ENCODE results near the gene GPR150.

The GPR150 gene

GRCh38 chr5:95620030-95620869 lies at the start of gene GPR150:
Gene GPR150, plus strand, starts transcription at chr5:95620087. Its CDS starts 189 bp downstream, at chr5:95620276.
- Histone ChIP-seq H3K36me3 (ENCODE audit: insufficient read depth, low read length) (no peaks in the 10 kb centered on the region), H3K27me3 (ENCODE audit: insufficient read depth, low read length) (peaks cover 56% of the 10 kb centered on the region), H3K9me3 (ENCODE audit: low read length) (no peaks in the 10 kb centered on the region), H2AFZ (ENCODE audit: low read depth, low read length) (peak within 1 kb of the TSS; percentile 75), H3K4me3 (ENCODE audit: low read length) (peak within 1 kb of the TSS; percentile 40), H3K4me1 (ENCODE audit: insufficient read depth, low read length) (peaks cover 4% of the 10 kb centered on the region)

- no peaks in the 10 kb centered on the region for H3K4me1 ChIP-seq (ENCODE audit: insufficient read depth, low read length)
- no peaks in the 10 kb centered on the region for H3K27me3 ChIP-seq (ENCODE audit: insufficient read depth, low read length)
- H3K4me3 ChIP-seq (ENCODE audit: low read length): no peak overlapping the region
- H3K36me3 ChIP-seq (ENCODE audit: insufficient read depth, low read length): no peaks in the 10 kb centered on the region
- no peak overlapping the region for H2AFZ ChIP-seq (ENCODE audit: low read depth, low read length)
- H3K9me3 ChIP-seq (ENCODE audit: low read length): no peaks in the 10 kb centered on the region
These were observed 47.9 kb upstream of the GPR150 start for GRCh38 chr5:95572016-95572415.

- no peaks in the 10 kb centered on the region for H3K4me1 ChIP-seq (ENCODE audit: insufficient read depth, low read length)
These were observed 38.3 kb upstream of the GPR150 start for GRCh38 chr5:95581576-95581975.

GRCh38 chr5:95583992-95584391 lies 35.9 kb upstream of the GPR150 start:
- H3K27me3 ChIP-seq (ENCODE audit: insufficient read depth, low read length): no peaks in the 10 kb centered on the region
- no peak overlapping the region for H3K4me3 ChIP-seq (ENCODE audit: low read length)
- no peaks in the 10 kb centered on the region for H3K4me1 ChIP-seq (ENCODE audit: insufficient read depth, low read length)
- no peaks in the 10 kb centered on the region for H3K9me3 ChIP-seq (ENCODE audit: low read length)
- no peak overlapping the region for H2AFZ ChIP-seq (ENCODE audit: low read depth, low read length)
- H3K36me3 ChIP-seq (ENCODE audit: insufficient read depth, low read length): no peaks in the 10 kb centered on the region

More at GRCh38 chr5:95581576-95581975, 38.3 kb upstream of the GPR150 start:
- Histone ChIP-seq H2AFZ (ENCODE audit: low read depth, low read length) (no peak overlapping the region), H3K36me3 (ENCODE audit: insufficient read depth, low read length) (no peaks in the 10 kb centered on the region), H3K27me3 (ENCODE audit: insufficient read depth, low read length) (no peaks in the 10 kb centered on the region), H3K9me3 (ENCODE audit: low read length) (no peaks in the 10 kb centered on the region), H3K4me3 (ENCODE audit: low read length) (no peak overlapping the region)

- Histone ChIP-seq H3K36me3 (ENCODE audit: insufficient read depth, low read length) (no peaks in the 10 kb centered on the region), H3K27me3 (ENCODE audit: insufficient read depth, low read length) (no peaks in the 10 kb centered on the region), H3K4me3 (ENCODE audit: low read length) (no peak overlapping the region), H2AFZ (ENCODE audit: low read depth, low read length) (no peak overlapping the region), H3K9me3 (ENCODE audit: low read length) (no peaks in the 10 kb centered on the region), H3K4me1 (ENCODE audit: insufficient read depth, low read length) (no peaks in the 10 kb centered on the region)
These were observed 29.0 kb upstream of the GPR150 start for GRCh38 chr5:95590880-95591279.

DNA sequence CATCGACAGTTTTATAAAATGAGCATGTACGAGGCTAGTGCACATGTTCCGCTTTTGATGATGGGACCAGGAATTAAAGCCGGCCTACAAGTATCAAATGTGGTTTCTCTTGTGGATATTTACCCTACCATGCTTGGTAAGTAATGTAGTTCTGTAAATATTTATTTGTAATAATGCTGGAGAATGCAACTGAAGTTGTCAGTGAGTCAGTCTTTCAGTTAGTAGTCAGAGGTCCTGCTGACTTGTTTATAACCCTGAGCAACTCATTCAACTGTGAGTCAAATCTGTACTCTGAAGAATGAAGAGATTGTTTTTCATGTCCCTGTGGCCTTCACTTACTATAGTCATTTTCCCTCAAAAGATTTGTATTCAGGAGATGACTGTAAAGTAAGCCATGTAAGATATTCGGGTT lies 28.4 kb upstream of the GPR150 start:
- Histone ChIP-seq H3K36me3 (ENCODE audit: insufficient read depth, low read length) (no peaks in the 10 kb centered on the region), H3K9me3 (ENCODE audit: low read length) (no peaks in the 10 kb centered on the region), H3K4me1 (ENCODE audit: insufficient read depth, low read length) (no peaks in the 10 kb centered on the region), H3K27me3 (ENCODE audit: insufficient read depth, low read length) (no peaks in the 10 kb centered on the region), H3K4me3 (ENCODE audit: low read length) (no peak overlapping the region), H2AFZ (ENCODE audit: low read depth, low read length) (no peak overlapping the region)

DNA sequence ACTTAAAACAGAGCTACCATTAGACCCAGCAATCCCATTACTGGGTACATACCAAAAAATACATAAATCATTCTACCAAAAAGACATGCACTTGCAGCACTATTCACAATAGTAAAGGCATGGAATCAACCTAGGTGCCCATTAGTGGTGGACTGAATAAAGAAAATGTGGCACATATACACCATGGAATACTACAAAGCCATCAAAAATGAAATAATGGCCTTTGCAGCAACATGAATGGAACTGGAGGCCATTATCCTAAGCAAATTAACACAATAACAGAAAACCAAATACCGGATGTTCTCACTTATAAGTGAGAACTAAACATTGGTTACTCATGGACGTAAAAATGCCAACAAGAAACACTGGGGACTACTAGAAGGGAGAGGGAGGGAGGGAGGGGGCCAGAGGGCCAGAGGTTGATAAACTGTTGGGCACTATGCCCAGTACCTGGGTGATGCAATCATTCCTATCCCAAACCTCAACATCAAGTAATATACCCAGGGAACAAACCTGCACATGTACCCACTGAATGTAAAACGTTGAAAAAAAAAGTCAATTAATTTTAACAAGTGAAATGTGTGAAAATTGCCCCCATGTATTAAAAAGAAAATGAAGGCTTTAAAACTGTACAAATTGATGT lies 24.5 kb upstream of the GPR150 start:
- no peak overlapping the region for H3K4me3 ChIP-seq (ENCODE audit: low read length)
- H2AFZ ChIP-seq (ENCODE audit: low read depth, low read length): no peak overlapping the region
- H3K4me1 ChIP-seq (ENCODE audit: insufficient read depth, low read length): no peaks in the 10 kb centered on the region
- H3K27me3 ChIP-seq (ENCODE audit: insufficient read depth, low read length): no peaks in the 10 kb centered on the region
- H3K36me3 ChIP-seq (ENCODE audit: insufficient read depth, low read length): no peaks in the 10 kb centered on the region
- H3K9me3 ChIP-seq (ENCODE audit: low read length): no peaks in the 10 kb centered on the region

GRCh38 chr5:95599252-95599651 lies 20.6 kb upstream of the GPR150 start:
- Histone ChIP-seq H3K4me3 (ENCODE audit: low read length) (no peak overlapping the region), H2AFZ (ENCODE audit: low read depth, low read length) (no peak overlapping the region), H3K27me3 (ENCODE audit: insufficient read depth, low read length) (no peaks in the 10 kb centered on the region), H3K36me3 (ENCODE audit: insufficient read depth, low read length) (peaks cover 2% of the 10 kb centered on the region), H3K9me3 (ENCODE audit: low read length) (no peaks in the 10 kb centered on the region), H3K4me1 (ENCODE audit: insufficient read depth, low read length) (no peaks in the 10 kb centered on the region)

DNA sequence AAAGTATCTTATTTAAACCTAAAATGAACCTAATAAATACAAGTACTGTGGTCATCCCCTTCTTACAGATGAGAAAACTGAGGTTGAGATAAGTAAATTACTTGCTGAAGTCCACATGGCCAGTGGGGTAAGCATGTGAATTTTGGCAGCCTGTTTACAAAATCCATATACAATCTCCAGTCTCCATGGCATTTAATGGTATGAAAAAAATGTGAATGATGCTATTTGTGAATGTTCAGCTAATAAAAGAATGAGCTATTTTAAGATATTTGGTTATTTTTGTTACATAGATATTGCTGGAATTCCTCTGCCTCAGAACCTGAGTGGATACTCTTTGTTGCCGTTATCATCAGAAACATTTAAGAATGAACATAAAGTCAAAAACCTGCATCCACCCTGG lies 19.3 kb upstream of the GPR150 start:
- Histone ChIP-seq H2AFZ (ENCODE audit: low read depth, low read length) (no peak overlapping the region), H3K9me3 (ENCODE audit: low read length) (no peaks in the 10 kb centered on the region), H3K36me3 (ENCODE audit: insufficient read depth, low read length) (peaks cover 2% of the 10 kb centered on the region), H3K4me3 (ENCODE audit: low read length) (no peak overlapping the region), H3K4me1 (ENCODE audit: insufficient read depth, low read length) (no peaks in the 10 kb centered on the region), H3K27me3 (ENCODE audit: insufficient read depth, low read length) (no peaks in the 10 kb centered on the region)

DNA sequence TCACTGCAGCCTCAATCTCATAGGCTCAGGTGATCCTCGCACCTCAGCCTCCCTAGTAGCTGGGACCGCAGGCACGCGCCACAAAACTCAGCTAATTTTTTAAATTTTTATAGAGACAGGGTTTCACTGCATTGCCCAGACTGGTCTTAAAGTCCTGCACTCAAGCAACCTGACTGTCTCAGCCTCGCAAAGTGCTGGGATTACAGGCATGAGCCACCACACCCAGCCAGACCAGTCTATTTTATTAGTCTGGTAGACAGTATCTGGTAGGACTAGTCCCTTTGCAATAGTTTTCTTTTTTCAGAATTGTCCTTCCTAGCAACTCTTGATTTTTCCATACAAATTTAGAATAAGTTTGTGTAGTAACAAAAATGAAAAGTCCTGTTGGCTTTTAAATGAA lies 14.1 kb upstream of the GPR150 start:
- Histone ChIP-seq H3K36me3 (ENCODE audit: insufficient read depth, low read length) (peaks cover 2% of the 10 kb centered on the region), H3K4me3 (ENCODE audit: low read length) (no peak overlapping the region), H3K9me3 (ENCODE audit: low read length) (no peaks in the 10 kb centered on the region), H3K4me1 (ENCODE audit: insufficient read depth, low read length) (no peaks in the 10 kb centered on the region), H2AFZ (ENCODE audit: low read depth, low read length) (no peak overlapping the region), H3K27me3 (ENCODE audit: insufficient read depth, low read length) (no peaks in the 10 kb centered on the region)

DNA sequence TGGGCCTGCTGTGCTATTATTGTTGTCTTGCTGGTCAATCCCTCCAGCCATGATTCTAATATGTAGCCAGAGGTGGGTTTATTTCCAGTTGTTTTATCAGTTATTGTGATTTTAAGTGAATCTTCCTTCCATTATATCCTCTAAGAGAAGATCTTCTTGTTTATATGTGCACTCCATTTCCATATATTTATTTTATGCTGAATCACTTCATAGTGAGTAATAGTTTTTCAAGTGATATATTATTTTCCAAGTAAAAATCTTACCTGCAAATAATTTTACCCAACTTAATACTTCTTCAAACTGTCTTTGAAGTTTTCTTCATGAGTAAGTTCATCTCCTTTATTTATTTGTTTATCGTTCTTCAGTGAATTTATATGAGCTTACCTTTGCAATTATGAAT lies 13.5 kb upstream of the GPR150 start:
- Histone ChIP-seq H2AFZ (ENCODE audit: low read depth, low read length) (no peak overlapping the region), H3K4me1 (ENCODE audit: insufficient read depth, low read length) (no peaks in the 10 kb centered on the region), H3K36me3 (ENCODE audit: insufficient read depth, low read length) (no peaks in the 10 kb centered on the region), H3K27me3 (ENCODE audit: insufficient read depth, low read length) (no peaks in the 10 kb centered on the region), H3K9me3 (ENCODE audit: low read length) (no peaks in the 10 kb centered on the region), H3K4me3 (ENCODE audit: low read length) (no peak overlapping the region)

DNA sequence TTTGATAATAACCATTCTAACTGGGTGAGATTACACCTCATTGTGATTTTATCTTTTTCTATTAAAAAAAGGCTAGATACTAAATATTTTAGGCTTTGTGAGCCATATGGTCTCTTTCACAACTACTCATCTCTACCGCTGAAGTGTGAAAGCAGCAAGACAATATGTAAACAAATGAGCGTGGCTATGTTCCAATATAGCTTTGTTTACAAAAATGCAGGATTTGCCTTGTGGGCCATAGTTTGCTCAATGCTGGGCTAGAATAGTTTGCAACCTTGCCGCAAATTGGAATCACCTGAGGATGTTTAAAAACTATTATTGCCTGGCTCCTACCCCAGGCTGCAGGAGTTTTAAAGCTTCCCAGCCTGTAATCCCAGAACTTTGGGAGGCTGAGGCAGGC lies 10.2 kb upstream of the GPR150 start:
- Histone ChIP-seq H2AFZ (ENCODE audit: low read depth, low read length) (no peak overlapping the region), H3K4me1 (ENCODE audit: insufficient read depth, low read length) (no peaks in the 10 kb centered on the region), H3K36me3 (ENCODE audit: insufficient read depth, low read length) (no peaks in the 10 kb centered on the region), H3K9me3 (ENCODE audit: low read length) (peaks cover 5% of the 10 kb centered on the region), H3K4me3 (ENCODE audit: low read length) (no peak overlapping the region), H3K27me3 (ENCODE audit: insufficient read depth, low read length) (no peaks in the 10 kb centered on the region)

DNA sequence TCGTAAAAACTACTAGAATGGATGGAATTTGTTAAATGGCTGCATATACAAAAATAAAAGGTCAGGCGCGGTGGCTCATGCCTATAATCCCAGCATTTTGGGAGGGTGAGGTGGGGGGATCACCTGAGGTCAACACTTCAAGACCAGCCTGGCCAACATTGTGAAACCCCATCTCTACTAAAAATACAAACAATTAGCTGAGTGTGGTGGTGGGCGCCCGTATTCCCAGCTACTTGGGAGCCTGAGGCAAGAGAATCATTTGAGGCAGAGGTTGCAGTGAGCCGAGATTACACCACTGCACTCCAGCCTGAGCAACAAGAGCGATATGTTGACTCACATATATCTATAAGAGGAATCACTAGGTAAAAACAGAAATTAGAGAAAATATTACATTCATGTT lies 9.3 kb upstream of the GPR150 start:
- H3K4me3 ChIP-seq (ENCODE audit: low read length): no peak overlapping the region
- no peaks in the 10 kb centered on the region for H3K4me1 ChIP-seq (ENCODE audit: insufficient read depth, low read length)
- H3K36me3 ChIP-seq (ENCODE audit: insufficient read depth, low read length): no peaks in the 10 kb centered on the region
- peaks cover 5% of the 10 kb centered on the region for H3K9me3 ChIP-seq (ENCODE audit: low read length)
- H2AFZ ChIP-seq (ENCODE audit: low read depth, low read length): no peak overlapping the region
- H3K27me3 ChIP-seq (ENCODE audit: insufficient read depth, low read length): no peaks in the 10 kb centered on the region
